Measurements from ENCODE around the gene UBE3C.

Gene UBE3C

DNA sequence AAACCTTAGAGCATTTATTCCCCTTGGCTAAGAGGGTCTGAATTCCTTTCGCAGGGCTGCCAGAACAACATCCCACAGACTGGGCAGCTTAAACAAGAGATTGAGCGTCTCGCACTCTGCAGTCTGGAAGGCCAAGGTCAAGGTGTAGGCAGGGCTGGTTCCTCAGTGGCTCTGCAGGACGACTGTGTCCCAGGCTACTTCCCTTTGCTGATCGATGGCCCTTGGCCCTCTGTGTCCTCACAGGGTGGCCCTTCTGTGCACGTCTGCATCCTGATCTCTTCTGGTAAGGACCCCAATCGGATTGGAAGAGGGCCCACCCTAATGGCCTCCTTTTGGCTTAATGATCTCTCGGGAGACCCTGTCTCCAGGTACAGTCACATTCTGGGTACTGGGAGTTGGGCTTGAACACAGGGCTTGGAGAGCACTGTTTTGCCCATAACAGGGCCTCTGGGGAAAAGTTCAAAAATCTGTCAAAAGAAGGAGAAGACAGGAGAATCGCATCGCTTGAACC is 162.9 kb downstream of the UBE3C start:
- no peak overlapping the region for H3K4me3 ChIP-seq (ENCODE audit: low read depth, low read length)
- no peak overlapping the region for H3K27ac ChIP-seq
- no peaks in the 10 kb centered on the region for H3K36me3 ChIP-seq (ENCODE audit: control insufficient read depth, insufficient read depth, low read length)
- H3K9ac ChIP-seq, result no peak overlapping the region
- no peaks in the 10 kb centered on the region for H3K27me3 ChIP-seq (ENCODE audit: control insufficient read depth, insufficient read depth, low read length)
- TF ChIP-seq, protein P1, sequence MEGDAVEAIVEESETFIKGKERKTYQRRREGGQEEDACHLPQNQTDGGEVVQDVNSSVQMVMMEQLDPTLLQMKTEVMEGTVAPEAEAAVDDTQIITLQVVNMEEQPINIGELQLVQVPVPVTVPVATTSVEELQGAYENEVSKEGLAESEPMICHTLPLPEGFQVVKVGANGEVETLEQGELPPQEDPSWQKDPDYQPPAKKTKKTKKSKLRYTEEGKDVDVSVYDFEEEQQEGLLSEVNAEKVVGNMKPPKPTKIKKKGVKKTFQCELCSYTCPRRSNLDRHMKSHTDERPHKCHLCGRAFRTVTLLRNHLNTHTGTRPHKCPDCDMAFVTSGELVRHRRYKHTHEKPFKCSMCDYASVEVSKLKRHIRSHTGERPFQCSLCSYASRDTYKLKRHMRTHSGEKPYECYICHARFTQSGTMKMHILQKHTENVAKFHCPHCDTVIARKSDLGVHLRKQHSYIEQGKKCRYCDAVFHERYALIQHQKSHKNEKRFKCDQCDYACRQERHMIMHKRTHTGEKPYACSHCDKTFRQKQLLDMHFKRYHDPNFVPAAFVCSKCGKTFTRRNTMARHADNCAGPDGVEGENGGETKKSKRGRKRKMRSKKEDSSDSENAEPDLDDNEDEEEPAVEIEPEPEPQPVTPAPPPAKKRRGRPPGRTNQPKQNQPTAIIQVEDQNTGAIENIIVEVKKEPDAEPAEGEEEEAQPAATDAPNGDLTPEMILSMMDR (IDR thresholded peaks at IDR 0.05), result no peak
- no peak overlapping the region for H2AFZ ChIP-seq
- no peak overlapping the region for H3K4me2 ChIP-seq (ENCODE audit: low read length)
- H3K79me2 ChIP-seq, result no peaks in the 10 kb centered on the region
- no peaks in the 10 kb centered on the region for H3K4me1 ChIP-seq
- no peaks in the 10 kb centered on the region for H3K9me3 ChIP-seq (ENCODE audit: control insufficient read depth, low read length)

DNA sequence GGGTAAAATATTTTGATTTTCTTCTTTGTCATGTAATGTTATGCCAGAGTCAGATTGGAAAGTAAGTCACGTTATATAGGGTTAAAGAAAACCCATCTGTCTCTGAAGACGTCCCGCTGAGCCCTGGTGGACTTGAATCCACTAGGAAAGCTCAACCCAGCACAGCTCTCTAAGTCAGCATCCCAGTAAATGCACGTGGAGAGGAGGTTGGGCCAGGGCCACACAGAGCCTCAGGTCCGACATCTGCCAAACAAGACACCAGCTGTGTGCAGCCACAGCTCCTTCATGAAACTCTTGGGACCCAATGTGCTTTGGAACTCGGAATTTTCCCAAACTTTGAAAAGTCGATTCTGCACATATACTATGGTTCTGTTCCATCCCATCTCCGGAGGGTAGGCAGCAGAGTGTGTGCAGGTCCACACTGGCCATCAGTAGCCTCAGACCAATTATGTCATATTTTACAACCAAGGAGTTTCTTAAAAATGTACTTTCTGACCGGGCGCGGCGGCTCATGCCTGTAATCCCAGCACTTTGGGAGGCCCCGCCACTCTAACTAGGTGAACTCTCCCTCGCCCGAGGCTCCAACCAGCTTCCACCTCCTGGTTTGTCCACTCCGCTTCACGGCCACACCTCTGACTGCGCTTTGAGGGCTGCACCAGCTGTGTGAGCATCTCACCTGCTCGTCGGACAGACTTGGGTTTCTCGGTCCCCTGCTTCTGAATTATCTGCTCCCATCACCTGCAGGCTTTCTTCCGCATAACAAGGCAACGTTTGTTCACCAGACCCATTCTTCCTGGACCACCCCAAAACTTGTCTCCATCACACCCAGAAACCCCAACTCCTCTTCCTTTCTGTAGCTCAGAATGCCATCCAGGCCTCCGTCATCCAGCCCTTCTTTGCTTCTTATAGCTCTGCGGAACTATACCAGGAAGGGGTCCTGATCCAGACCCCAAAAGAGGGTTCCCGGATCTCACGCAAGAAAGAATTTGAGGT is 168.4 kb downstream of the UBE3C start:
- Histone ChIP-seq H3K4me1 (no peaks in the 10 kb centered on the region), H2AFZ (no peak overlapping the region), H3K36me3 (ENCODE audit: control insufficient read depth, insufficient read depth, low read length) (no peaks in the 10 kb centered on the region), H3K9ac (no peak overlapping the region), H3K4me2 (ENCODE audit: low read length) (no peak overlapping the region), H3K27ac (no peak overlapping the region), H3K4me3 (ENCODE audit: low read depth, low read length) (no peak overlapping the region), H3K9me3 (ENCODE audit: control insufficient read depth, low read length) (no peaks in the 10 kb centered on the region), H3K27me3 (ENCODE audit: control insufficient read depth, insufficient read depth, low read length) (no peaks in the 10 kb centered on the region), H3K79me2 (no peaks in the 10 kb centered on the region)
- TF ChIP-seq, protein P1 (IDR thresholded peaks at IDR 0.05), result no peak

DNA sequence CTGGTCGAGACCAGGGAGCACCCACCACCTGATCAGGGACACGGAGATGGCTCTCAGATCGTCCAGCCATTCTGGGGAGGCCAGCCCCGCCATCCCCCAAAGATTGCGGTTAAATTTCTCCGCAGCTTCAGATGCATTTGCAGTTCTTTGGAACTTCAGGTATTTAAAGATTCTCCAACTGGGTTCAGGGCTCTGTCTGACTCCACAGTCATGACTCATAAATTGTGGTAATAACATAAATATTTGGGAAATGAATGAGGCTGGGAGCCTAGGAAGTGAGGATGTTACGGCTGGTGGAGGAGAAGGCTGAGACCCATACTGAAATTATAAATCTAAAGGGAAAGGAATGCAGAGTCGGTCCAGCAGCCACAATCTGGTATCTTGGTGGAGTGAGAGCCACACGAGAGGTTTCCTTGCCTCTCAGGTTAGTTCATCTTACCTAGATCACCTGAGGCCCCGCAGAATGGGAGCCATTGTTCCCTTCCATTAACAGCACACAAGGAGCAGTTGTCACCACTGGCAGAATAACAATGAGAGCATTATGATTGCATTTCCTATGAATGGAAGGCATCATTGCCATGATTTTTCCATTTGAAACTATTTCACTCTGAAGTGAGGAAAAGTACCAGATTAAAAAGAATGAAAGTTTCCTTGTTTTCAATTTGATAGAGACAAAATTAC is 171.4 kb downstream of the UBE3C start:
- no peak overlapping the region for H2AFZ ChIP-seq
- H3K4me3 ChIP-seq (ENCODE audit: low read depth, low read length), result no peak overlapping the region
- no peaks in the 10 kb centered on the region for H3K27me3 ChIP-seq (ENCODE audit: control insufficient read depth, insufficient read depth, low read length)
- no peaks in the 10 kb centered on the region for H3K36me3 ChIP-seq (ENCODE audit: control insufficient read depth, insufficient read depth, low read length)
- TF ChIP-seq, protein P1 (IDR thresholded peaks at IDR 0.05), result no peak
- H3K4me2 ChIP-seq (ENCODE audit: low read length), result no peak overlapping the region
- H3K79me2 ChIP-seq, result no peaks in the 10 kb centered on the region
- H3K4me1 ChIP-seq, result no peaks in the 10 kb centered on the region
- H3K27ac ChIP-seq, result no peak overlapping the region
- no peak overlapping the region for H3K9ac ChIP-seq
- H3K9me3 ChIP-seq (ENCODE audit: control insufficient read depth, low read length), result no peaks in the 10 kb centered on the region

DNA sequence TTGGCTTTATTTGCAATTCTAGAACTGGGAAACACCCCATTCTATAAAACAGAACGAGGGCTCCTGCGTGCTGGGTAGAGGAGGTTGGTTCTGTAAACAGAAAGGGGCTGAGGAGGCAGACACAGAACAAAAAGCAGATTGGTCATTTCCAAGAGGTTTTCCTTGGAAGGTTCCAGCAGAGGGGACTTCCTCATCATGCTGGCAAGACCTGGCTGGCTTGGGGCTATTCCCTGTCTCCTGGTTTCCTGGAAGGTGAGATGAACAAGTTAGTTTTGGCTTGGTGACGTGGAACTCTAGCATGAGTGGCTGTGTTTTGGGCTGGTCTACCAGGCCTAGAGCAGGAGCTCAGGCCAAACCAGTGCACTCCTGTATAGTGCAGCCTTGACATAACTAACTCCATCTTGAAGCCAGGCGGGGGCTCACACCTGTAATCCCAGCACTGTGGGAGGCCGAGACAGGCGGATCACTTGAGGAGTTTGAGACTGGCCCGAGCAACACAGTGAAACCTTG is 172.0 kb downstream of the UBE3C start:
- Histone ChIP-seq H3K27ac (no peak overlapping the region), H3K4me1 (no peaks in the 10 kb centered on the region), H3K36me3 (ENCODE audit: control insufficient read depth, insufficient read depth, low read length) (no peaks in the 10 kb centered on the region), H3K27me3 (ENCODE audit: control insufficient read depth, insufficient read depth, low read length) (no peaks in the 10 kb centered on the region), H3K4me2 (ENCODE audit: low read length) (no peak overlapping the region), H3K9me3 (ENCODE audit: control insufficient read depth, low read length) (no peaks in the 10 kb centered on the region), H3K9ac (no peak overlapping the region), H2AFZ (no peak overlapping the region), H3K79me2 (no peaks in the 10 kb centered on the region), H3K4me3 (ENCODE audit: low read depth, low read length) (no peak overlapping the region)
- TF ChIP-seq, protein P1 (IDR thresholded peaks at IDR 0.05), result no peak

Measured in parathyroid adenoma (tissue), 2 donors.